TTC549 (cell line): ENCODE results near the gene ZNF778.

Experiments used
- FAIRE-seq: peaks from 2 replicates; lab custom pipeline; 2012; peaks lifted over from hg19 to GRCh38; lab: Jason Lieb, UNC

ZNF778 gene

GRCh38 chr16:89217388-89218191 is at the start of gene ZNF778:
TSS of gene ZNF778 (plus strand) at chr16:89217703. CDS start at chr16:89221128, 3,425 bp downstream.
- FAIRE-seq: no peak

GRCh38 chr16:89168381-89169189 is 48.9 kb upstream of the ZNF778 start:
- no peak for FAIRE-seq

GRCh38 chr16:89169778-89170177 is 47.7 kb upstream of the ZNF778 start:
- no peak for FAIRE-seq

DNA sequence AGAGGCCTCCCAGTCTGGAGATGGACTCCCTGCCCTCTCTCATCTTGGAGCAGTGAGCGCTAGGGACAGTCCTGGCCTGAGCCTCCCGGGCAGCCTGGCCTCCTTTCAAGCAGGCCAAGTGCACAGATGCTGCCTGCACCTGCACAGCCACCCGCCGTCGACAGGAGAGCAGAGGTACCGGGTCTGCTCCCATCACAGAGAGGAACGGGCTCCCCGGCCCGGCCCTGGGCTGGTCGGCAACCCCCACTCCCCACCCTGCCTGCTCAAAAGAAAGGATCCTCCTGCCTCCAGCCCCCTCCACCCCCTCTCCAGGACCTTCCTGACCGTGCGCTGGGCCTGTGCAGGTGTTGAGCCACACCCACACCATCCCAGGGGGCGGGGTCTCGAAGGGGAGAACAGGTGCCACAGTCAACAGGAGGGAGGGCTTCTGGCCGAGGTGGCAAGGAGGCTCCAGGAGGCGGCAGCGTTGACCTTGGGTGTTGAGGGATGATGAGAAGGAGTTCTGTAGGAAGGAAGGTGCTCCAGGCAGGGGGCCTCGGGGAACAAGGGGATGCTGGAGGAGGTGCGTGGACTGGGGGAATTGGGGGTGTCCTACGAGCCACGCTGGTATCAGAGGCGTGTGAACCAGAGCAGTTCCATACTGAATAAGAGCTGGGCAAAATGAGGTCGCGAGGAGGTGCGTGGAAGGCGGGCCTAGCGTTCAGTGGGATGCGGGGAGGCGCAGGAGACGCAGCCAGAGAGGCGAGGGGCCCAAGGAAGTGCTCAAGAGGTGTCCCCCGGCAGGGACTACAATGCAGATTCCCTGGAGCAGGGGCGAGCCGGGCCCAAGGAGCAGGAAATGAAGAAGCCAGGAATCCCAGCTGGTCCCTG is 46.9 kb upstream of the ZNF778 start:
- FAIRE-seq: no peak

DNA sequence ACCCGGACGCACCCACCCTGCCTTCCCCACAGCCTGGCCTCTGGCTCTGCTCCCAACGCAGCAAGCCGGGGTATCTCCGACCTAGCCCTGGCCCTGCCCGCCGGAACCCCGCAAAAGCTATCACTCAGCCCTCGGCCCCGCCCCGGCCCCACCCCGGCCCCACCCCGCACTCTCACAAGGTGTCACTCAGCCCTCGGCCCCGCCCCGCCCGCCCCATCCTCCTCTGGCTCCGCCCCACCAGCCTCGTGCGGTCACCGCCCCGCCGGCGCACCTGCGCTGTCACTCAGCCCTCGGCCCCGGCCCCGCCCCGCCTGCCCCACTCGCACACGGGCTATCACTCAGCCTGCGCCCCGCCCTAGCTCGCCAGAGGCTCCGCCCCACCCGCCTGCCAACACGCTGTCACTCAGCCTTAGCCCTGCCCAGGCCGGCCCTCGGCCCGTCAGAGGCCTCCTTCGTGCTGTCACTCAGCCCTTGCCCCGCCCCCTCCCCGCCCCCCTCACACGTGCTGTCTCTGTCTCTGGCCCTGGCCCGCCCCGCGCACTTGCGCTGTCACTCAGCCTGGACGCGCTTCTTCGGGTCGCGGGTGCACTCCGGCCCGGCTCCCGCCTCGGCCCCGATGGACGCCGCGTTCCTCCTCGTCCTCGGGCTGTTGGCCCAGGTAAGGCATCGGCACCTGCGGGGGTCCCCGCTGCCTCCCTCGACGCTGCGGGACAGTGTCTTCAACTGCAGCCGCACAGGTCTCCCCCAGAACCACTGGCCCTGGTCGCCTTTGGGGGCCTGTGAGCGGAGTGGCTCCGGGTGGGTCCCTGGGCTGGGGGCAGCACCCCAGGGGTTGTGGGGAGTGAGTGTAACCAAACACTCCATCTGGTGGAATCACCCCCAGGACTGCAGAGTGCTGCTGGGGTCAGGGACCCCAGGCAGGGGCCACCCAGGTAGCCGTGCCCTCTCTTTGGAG is 46.0 kb upstream of the ZNF778 start, which contains the start of gene CDH15:
Gene CDH15 (plus strand): TSS at position 533 of the 955 bp plus-strand sequence. CDS start 84 bp downstream, at position 617.
- FAIRE-seq: no peak

- FAIRE-seq: no peak
These were observed 45.4 kb upstream of the ZNF778 start for GRCh38 chr16:89172171-89172527.

DNA sequence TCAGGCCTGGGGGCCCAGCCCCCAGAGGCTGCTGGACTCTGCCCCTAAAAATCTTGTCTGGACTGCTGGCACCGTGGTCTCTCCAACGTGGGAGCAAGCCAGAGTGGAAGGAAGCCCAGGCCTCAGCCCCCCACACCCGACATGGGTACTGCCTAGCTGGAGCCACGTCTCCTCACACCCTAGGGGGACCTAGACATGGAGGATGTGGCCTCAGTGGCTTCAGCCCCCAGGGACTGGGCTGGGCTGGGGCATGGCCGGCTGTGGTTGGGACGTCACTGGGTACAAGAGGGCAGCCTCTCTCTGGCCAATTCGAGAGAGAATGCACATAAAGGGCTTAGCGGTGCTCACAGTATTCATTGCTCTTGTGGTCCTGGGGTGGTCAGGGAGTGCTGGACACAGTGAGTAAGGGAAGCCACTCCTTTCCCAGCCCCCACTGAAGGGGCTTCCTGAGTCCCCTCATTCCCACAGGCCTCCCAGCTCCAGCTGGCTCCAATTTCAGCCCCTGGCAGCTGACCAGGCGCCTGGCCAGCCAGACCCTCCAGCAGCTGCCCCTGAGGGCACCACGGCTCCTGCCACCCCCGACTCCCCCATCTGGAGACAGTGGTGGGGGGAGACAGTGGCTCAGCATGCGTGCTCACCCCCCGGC is 44.9 kb upstream of the ZNF778 start:
- no peak for FAIRE-seq

- no peak for FAIRE-seq
These were observed 44.2 kb upstream of the ZNF778 start for GRCh38 chr16:89173174-89173921.

DNA sequence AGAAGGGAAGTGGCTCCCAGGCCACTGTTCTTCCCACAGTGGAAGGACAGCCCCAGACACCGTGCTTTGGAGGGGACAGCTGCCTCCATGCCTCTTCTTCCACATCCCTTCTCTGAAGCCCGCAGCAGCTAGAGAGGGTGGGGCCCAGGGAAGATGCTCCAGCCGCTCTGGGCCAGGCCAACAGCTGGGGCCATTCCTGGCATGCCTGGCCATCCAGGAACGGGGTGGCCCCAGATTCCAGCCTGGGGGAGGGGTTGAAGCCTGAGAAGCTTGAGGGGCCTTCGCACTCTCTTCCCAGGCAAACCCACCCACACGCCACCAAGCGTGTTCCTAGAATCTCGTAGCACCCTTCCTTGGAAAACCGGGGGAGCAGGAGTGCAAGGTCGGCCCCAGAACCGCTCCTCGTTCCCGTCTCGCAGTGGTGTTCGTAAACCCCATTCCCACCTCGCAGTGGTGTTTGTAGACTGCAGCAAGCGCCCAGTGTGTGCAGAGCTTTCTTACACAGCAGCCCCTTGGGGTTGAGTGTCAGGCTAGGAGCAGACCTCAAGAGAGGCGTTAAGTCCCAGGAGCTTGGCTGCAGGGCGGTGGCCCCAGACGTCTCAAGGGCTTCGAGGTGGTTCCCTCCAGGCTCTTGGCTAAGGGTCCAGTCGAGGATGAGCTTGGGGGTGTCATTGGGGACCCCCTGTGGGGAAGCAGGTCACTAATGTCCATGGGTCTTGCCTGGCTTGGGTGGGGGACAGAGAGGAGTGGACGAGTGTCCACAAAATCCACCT is 43.3 kb upstream of the ZNF778 start:
- no peak for FAIRE-seq

- FAIRE-seq: no peak
These were observed 42.6 kb upstream of the ZNF778 start for GRCh38 chr16:89174877-89175276.

DNA sequence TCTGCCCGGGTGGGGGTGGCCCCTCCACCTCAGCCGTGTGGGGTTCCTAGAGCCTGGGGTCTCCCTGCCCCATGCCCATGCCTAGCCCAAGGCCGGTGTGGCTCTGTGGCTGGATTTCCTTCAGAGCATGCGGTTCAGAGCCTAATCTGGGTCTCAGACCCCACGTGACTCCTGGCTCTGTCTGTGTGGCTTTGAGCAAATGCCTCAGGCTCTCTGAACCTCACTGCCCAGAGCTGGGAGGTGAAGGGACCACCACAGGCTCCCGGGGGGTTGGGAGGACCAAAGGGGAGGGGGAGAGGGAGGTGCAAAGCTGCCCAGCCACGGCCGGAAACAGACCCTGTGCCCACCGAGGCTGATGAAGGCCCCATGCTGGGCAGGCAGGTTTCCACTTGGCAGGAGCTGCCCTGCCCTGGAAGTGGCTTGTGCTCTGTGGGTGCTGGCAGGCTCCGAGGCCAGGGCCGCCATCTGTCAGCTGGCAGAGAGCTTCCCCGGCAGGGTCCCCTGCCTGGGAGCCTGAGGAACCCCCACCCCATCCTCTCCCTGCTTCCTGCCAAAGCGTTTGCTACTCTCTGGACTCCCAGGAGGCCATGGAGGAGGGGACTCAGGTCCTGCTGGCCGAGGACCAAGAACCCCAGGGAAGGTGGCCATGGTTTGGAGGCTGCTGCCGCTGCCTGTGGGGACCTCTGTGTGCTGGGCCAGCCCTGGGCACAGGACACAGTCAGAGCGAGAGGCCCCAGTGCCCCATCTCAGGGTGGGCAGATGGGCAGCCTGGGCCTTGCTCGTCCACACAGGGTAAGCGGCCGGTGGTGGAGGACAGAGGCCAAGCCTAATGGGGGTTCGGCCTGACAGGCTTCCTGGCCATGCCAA is 42.0 kb upstream of the ZNF778 start:
- FAIRE-seq: no peak

- no peak for FAIRE-seq
These were observed 41.3 kb upstream of the ZNF778 start for GRCh38 chr16:89176147-89176690.

GRCh38 chr16:89176717-89177116 is 40.8 kb upstream of the ZNF778 start:
- no peak for FAIRE-seq

- FAIRE-seq: no peak
These were observed 40.0 kb upstream of the ZNF778 start for GRCh38 chr16:89177501-89177900.

- FAIRE-seq: no peak
These were observed 38.9 kb upstream of the ZNF778 start for GRCh38 chr16:89178453-89179147.

DNA sequence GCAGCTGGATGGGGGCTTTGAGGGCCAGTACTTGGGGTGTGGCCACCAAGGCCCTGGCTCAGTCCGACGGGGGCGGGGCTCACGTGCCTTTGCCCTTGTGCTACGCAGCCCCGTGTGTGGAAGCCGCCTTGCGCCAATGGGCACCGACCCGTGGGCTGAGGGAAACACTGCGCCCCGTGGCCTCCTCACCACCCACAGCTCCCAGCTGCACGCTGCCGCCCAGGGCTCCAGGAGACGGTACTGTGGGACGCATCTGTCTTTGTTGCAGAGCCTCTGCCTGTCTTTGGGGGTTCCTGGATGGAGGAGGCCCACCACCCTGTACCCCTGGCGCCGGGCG is 38.4 kb upstream of the ZNF778 start:
- FAIRE-seq: no peak

DNA sequence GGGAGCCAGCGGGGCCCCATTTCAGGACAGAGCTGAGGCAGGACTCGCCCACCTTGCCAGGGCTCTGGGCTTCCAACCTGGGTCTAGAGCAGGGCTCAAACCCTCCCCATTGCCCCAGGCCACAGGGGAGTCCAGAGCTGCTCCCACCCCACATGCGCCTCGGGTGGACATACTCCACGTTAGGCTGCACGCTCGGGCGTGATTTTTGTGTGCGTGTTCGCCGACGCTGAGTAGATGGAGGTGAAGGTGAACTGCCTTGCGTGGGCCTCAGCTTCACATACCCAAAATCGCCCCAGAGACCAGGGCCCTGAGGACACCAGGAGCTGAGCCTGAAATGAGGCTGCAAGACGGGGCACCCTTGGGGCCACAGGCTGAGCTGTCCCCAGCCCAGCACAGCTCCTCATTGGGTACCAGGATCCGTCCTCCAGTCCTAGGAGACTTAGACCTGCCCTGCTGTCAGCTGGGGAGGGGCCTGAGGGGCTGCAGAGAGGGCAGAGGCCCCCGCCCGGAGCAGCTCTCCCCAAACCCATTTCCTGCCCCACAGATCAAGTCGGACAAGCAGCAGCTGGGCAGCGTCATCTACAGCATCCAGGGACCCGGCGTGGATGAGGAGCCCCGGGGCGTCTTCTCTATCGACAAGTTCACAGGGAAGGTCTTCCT is 37.7 kb upstream of the ZNF778 start:
- no peak for FAIRE-seq
